Kidney (tissue), 14 donors: Measurements from ENCODE around the gene UBE3D. TPM values are rescaled to one million over a fixed set of nuclear protein-coding genes. Genes with fewer than 3 reads are reported as not detected.
"Not testable (repeated sequence)": the region's sequence is repeated elsewhere in the genome, so short reads cannot be mapped to it uniquely, and the experiment has no call there.

Experiments
- DNase-seq, 5 donors: peaks; one replicate each; pipeline ENCODE4 v3.0.0-alpha.2; 2013 to 2020
- FAIRE-seq: peaks from 2 replicates; lab custom pipeline; 2012; peaks lifted over from hg19 to GRCh38; lab: Jason Lieb, UNC
- H3K27ac ChIP-seq, 2 donors: one replicate each; pipeline ENCODE4 v1.7.0; 2013; ENCODE audit warnings: low read depth in 2 of 2, low read length in 2 of 2, inconsistent platforms in 1 of 2
- H3K27me3 ChIP-seq: one replicate; pipeline ENCODE4 v1.7.1; 2013; ENCODE audit warnings: low read length, inconsistent platforms; ENCODE audit not compliant: control insufficient read depth, insufficient read depth
- H3K36me3 ChIP-seq, 3 donors: one replicate each; pipeline versions ENCODE4 v1.7.0 to v1.7.1; 2013; ENCODE audit warnings: low read length in 3 of 3, control low read depth in 1 of 3, inconsistent platforms in 1 of 3; ENCODE audit not compliant: insufficient read depth in 3 of 3, control insufficient read depth in 2 of 3
- H3K4me1 ChIP-seq, 3 donors: one replicate each; pipeline versions ENCODE4 v1.7.0 to v1.7.1; 2013; ENCODE audit warnings: low read length in 3 of 3, inconsistent platforms in 1 of 3, low read depth in 1 of 3; ENCODE audit not compliant: control insufficient read depth in 2 of 3, insufficient read depth in 2 of 3
- H3K4me3 ChIP-seq, 3 donors: one replicate each; pipeline versions ENCODE4 v1.7.0 to v1.8.1; 2013; ENCODE audit warnings: low read length in 3 of 3, control low read depth in 1 of 3, inconsistent platforms in 1 of 3
- H3K9ac ChIP-seq, 3 donors: one replicate each; pipeline versions ENCODE4 v1.7.0 to v1.7.1; 2013; ENCODE audit warnings: low read length in 3 of 3, control low read depth in 1 of 3, inconsistent platforms in 1 of 3
- H3K9me3 ChIP-seq, 3 donors: one replicate each; pipeline versions ENCODE4 v1.7.0 to v1.7.1; 2013; ENCODE audit warnings: low read length in 3 of 3, control low read depth in 1 of 3, inconsistent platforms in 1 of 3; ENCODE audit not compliant: control insufficient read depth in 2 of 3, insufficient read depth in 1 of 3
- intact Hi-C: fragments of 100-400 bp; cut with DNase I; formaldehyde crosslinking; loops from one replicate; pipeline ENCODE4 v1.11.1; 2022
- polyA plus RNA-seq: library from polyadenylated mRNA; stranded (reverse); fragments of 350-450 nt; fragmentation: Illumina TruSeq; extraction: RNeasy Lipid Tissue Mini Kit (QIAGEN cat#74804); gene quantifications from one replicate; pipeline ENCODE4 v1.2.3, GENCODE V29; 2014; ENCODE audit warnings: low read depth, low replicate concordance; ENCODE audit not compliant: insufficient read depth
- total RNA-seq: library from RNA; stranded (reverse); fragmentation: NEBNext Ultra II Directional; extraction: Animal tissue kit (Norgen Biotek cat#: 25700); gene quantifications from one replicate; pipeline ENCODE4 v1.2.1, GENCODE V29; 2021
- TF ChIP-seq, protein P1 (sequence below): IDR thresholded peaks from 3 replicates; pipeline ENCODE4 v1.5.1; 2012; ENCODE audit warnings: mild to moderate bottlenecking, moderate library complexity, borderline replicate concordance; ENCODE audit not compliant: insufficient read depth; ENCODE audit errors: extremely low read depth
- donor health status: control.
- donor health status: control.
- donor health status: control.
- donor health status: control.
- donor health status: control.
- donor health status: DM: yes; HTN: yes; CAD: no.
- donor health status: Normal renal cell carcinoma (clear cell type).

Gene UBE3D
- total and polyA plus RNA-seq, 2 donors from 2014 or later: 4.8 to 6.0 TPM

DNA sequence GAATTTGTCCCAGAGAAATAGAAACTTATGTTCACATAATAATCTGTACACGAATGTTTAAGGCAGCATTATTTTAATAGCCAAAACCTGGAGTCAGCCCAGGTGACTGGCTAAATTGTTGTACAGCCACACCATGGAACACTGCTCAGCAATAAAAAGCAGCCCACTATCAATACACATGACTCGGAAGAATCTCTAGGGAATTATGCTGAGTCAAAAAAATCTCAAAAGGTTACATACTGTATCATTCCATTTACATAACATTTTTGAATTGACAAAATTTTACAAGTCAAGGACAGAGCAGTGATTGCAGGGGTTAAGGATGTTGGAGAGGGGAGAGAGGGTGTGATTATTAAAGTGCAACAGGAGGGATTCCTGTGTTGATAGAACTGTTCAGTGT lies 163.4 kb downstream of the UBE3D start:
- intact Hi-C loops: no loop called here
- Histone ChIP-seq H3K4me3 (no peak overlapping the region), H3K27me3 (no peaks in the 10 kb centered on the region), H3K36me3 (no peaks in the 10 kb centered on the region), H3K9ac (no peak overlapping the region), H3K9me3 (no peaks in the 10 kb centered on the region), H3K27ac (no peak overlapping the region), H3K4me1 (peaks cover 0 to 12% (median 0%) of the 10 kb centered on the region in 3 donors)
- no peak for FAIRE-seq
- no peak for DNase-seq
- TF ChIP-seq, protein P1, sequence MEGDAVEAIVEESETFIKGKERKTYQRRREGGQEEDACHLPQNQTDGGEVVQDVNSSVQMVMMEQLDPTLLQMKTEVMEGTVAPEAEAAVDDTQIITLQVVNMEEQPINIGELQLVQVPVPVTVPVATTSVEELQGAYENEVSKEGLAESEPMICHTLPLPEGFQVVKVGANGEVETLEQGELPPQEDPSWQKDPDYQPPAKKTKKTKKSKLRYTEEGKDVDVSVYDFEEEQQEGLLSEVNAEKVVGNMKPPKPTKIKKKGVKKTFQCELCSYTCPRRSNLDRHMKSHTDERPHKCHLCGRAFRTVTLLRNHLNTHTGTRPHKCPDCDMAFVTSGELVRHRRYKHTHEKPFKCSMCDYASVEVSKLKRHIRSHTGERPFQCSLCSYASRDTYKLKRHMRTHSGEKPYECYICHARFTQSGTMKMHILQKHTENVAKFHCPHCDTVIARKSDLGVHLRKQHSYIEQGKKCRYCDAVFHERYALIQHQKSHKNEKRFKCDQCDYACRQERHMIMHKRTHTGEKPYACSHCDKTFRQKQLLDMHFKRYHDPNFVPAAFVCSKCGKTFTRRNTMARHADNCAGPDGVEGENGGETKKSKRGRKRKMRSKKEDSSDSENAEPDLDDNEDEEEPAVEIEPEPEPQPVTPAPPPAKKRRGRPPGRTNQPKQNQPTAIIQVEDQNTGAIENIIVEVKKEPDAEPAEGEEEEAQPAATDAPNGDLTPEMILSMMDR: no peak

DNA sequence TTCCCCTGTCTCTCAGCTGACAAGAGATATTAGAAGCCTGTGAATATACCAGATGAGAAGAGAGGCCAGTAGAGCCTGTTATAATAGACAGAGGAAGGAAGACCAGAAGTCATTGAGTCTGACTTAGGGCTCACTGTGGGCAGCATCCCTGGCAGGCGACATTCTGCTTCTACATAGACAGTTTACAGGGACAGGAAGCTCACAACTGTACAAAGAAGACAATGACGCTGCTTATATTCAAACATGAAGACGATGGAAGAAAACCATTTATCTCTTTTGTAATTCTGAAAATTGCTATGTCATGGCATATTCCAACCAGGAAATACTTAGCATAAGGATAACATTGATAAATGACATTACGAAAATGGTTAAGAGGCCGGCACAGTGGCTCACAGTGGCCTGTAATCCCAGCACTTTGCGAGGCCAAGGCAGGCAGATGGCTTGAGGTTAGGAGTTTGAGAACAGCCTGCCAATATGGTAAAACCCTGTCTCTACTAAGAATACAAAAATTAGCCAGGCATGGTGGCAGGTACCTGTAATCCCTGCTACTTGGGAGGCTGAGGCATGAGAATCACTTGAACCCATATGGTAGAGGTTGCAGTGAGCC lies 170.9 kb downstream of the UBE3D start:
- Histone ChIP-seq H3K9me3 (no peaks in the 10 kb centered on the region), H3K9ac (no peak overlapping the region), H3K27ac (no peak overlapping the region), H3K27me3 (no peaks in the 10 kb centered on the region), H3K4me3 (no peak overlapping the region), H3K36me3 (no peaks in the 10 kb centered on the region), H3K4me1 (no peaks in the 10 kb centered on the region)
- intact Hi-C loops: no loop called here
- TF ChIP-seq, protein P1: no peak
- FAIRE-seq: no peak
- no peak for DNase-seq

DNA sequence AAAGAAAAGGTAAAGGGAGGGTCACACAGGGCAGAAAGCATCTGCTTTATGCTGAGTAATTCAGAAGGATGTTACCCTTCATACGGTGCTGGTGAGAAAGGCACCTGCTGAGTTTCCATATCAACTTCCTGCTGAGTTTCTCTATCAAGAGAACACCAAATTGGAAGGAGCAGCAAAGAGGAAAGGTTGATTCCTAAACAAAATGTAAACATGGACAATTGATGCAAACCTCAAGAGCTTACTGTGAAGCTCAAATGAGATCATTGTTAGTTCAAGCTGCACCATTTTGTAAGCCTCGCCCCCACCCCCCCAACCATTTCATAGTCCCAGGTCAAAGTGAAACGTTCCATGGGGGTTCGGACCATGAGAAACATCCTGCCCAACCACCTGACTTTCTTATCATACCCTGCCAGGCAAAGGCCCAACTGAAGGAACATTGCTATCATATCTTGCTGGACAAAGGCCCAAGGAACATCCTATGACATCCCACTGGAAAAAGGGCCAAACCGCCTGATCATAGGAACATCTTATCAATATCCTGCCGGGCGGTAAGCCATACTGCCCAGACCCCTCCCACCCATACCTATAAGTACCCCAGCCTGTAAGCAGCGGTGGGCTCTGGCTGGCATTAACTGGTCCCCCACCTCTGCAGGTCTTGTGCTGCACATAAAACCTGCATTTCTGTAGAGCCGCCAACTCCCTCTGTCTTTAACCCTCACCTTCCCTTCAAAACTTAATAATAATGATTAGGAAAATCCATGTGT lies 171.6 kb downstream of the UBE3D start:
- no peak for DNase-seq

DNA sequence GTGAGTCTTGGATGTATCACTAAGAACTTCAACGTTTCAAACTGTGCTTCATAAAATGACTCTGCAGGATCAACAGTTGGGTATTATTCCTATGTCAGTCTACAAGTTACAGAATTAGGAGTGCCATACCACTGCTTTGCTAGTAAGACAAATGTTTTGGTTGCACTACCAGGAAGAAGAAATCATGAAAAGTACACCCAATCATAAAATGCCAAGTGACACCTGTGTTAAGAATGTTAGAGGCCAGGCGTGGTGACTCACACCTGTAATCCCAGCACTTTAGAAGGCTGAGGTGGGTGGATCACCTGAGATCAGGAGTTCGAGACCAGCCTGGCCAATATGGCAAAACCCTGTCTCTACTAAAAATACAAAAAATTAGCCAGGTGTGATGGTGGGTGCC lies 174.1 kb downstream of the UBE3D start:
- H3K9ac ChIP-seq, intact Hi-C loops, H3K27ac ChIP-seq, H3K27me3 ChIP-seq, FAIRE-seq, H3K4me1 ChIP-seq, H3K9me3 ChIP-seq, H3K4me3 ChIP-seq, H3K36me3 ChIP-seq, DNase-seq: not testable (repeated sequence)

More for the DNA sequence above, 171.6 kb downstream of the UBE3D start:
- TF ChIP-seq, protein P1: no peak
- no peak for FAIRE-seq
- intact Hi-C loops: no loop called here
- no peaks in the 10 kb centered on the region for H3K36me3 ChIP-seq
- H3K9ac ChIP-seq: no peak overlapping the region
- no peaks in the 10 kb centered on the region for H3K9me3 ChIP-seq
- no peaks in the 10 kb centered on the region for H3K27me3 ChIP-seq
- no peak overlapping the region for H3K27ac ChIP-seq
- no peak overlapping the region for H3K4me3 ChIP-seq
- H3K4me1 ChIP-seq: no peaks in the 10 kb centered on the region
